AG09319 (cell line): Measurements from ENCODE around the gene PCDHB3.
"Not testable (repeated sequence)": the region's sequence is repeated elsewhere in the genome, so short reads cannot be mapped to it uniquely, and the experiment has no call there.

Source experiments
- DNase-seq: peaks from one replicate; pipeline ENCODE4 v3.0.0-alpha.2; 2010; ENCODE audit warnings: low read depth; ENCODE audit errors: extremely low read depth
- CTCF ChIP-seq: IDR thresholded peaks from 2 replicates; pipeline ENCODE4 v1.5.1; 2011; ENCODE audit warnings: low read depth, mild to moderate bottlenecking, inconsistent platforms, low read length, moderate library complexity

PCDHB3 gene

GRCh38 chr5:141150993-141151325 is 50.7 kb downstream of the PCDHB3 start:
- TF ChIP-seq CTCF: no peak
- DNase-seq: no peak

- not testable (repeated sequence) for DNase-seq
These were observed 51.4 kb downstream of the PCDHB3 start for GRCh38 chr5:141151632-141152031.

GRCh38 chr5:141152096-141152495 is 51.8 kb downstream of the PCDHB3 start:
- DNase-seq: not testable (repeated sequence)
